DOHH2 (cell line): ENCODE results near the gene CD200R1L.

ENCODE experiments used
- H3F3A ChIP-seq: fragments of 200-600 bp; sonication (generic), shearing (Covaris generic); 2 replicates; pipeline ENCODE4 v1.6.0; 2016; ENCODE audit warnings: antibody characterized with exemption, mild to moderate bottlenecking; ENCODE audit not compliant: control insufficient read depth, insufficient read depth
- H3K27ac ChIP-seq: fragments of 200-600 bp; sonication (generic); 2 replicates; pipeline ENCODE4 v1.5.1; 2014; ENCODE audit warnings: low read depth, mild to moderate bottlenecking, low read length, moderate library complexity
- H3K27me3 ChIP-seq: fragments of 200-600 bp; sonication (generic); 2 replicates; pipeline ENCODE4 v1.6.1; 2014; ENCODE audit warnings: mild to moderate bottlenecking, low read length, mixed read lengths; ENCODE audit not compliant: control insufficient read depth
- H3K36me3 ChIP-seq: fragments of 200-600 bp; sonication (generic); 2 replicates; pipeline ENCODE4 v1.6.1; 2014; ENCODE audit warnings: mild to moderate bottlenecking, low read length, moderate library complexity, mixed read lengths; ENCODE audit not compliant: control insufficient read depth
- H3K4me1 ChIP-seq: fragments of 200-600 bp; sonication (generic); 2 replicates; pipeline ENCODE4 v1.6.1; 2014; ENCODE audit warnings: mild to moderate bottlenecking, low read length, mixed read lengths; ENCODE audit not compliant: control insufficient read depth
- H3K4me2 ChIP-seq: fragments of 200-600 bp; sonication (generic); 2 replicates; pipeline ENCODE4 v1.6.0; 2014; ENCODE audit warnings: mild to moderate bottlenecking, low read length, moderate library complexity
- H3K4me3 ChIP-seq: fragments of 200-600 bp; sonication (generic); 2 replicates; pipeline ENCODE4 v1.5.1; 2014; ENCODE audit warnings: mild to moderate bottlenecking, low read length, mixed read lengths
- H3K79me2 ChIP-seq: fragments of 200-600 bp; sonication (generic); 2 replicates; pipeline ENCODE4 v1.6.1; 2014; ENCODE audit warnings: mild to moderate bottlenecking, low read length, mixed read lengths; ENCODE audit not compliant: control insufficient read depth
- H3K9me2 ChIP-seq: fragments of 200-600 bp; sonication (generic); replicated peaks from 2 replicates; pipeline ENCODE4 v1.6.1; 2014; ENCODE audit warnings: mild to moderate bottlenecking, low read length, mixed read lengths; ENCODE audit not compliant: control insufficient read depth
- H3K9me3 ChIP-seq: fragments of 200-600 bp; sonication (generic); 2 replicates; pipeline ENCODE4 v1.6.1; 2014; ENCODE audit warnings: antibody characterized with exemption, low read length, mixed read lengths; ENCODE audit not compliant: control insufficient read depth, insufficient read depth
- H4K20me1 ChIP-seq: fragments of 200-600 bp; sonication (generic); 2 replicates; pipeline ENCODE4 v1.6.0; 2014; ENCODE audit warnings: low read depth, mild to moderate bottlenecking, antibody characterized with exemption, low read length, moderate library complexity; ENCODE audit not compliant: control insufficient read depth, insufficient read depth
- EZH2phosphoT487 ChIP-seq: fragments of 200-600 bp; sonication (generic); IDR thresholded peaks from 2 replicates; pipeline ENCODE4 v1.6.1; 2017; ENCODE audit warnings: borderline replicate concordance, mild to moderate bottlenecking, antibody characterized with exemption, low read length, moderate library complexity, mixed read lengths
- TF ChIP-seq, protein P1 (sequence below): fragments of 200-600 bp; sonication (generic); IDR thresholded peaks from one replicate; pipeline ENCODE4 v1.5.1; 2014; ENCODE audit warnings: antibody characterized with exemption, mild to moderate bottlenecking, low read depth, low read length; ENCODE audit not compliant: poor library complexity, severe bottlenecking

Gene CD200R1L, protein sequence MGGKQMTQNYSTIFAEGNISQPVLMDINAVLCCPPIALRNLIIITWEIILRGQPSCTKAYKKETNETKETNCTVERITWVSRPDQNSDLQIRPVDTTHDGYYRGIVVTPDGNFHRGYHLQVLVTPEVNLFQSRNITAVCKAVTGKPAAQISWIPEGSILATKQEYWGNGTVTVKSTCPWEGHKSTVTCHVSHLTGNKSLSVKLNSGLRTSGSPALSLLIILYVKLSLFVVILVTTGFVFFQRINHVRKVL

DNA sequence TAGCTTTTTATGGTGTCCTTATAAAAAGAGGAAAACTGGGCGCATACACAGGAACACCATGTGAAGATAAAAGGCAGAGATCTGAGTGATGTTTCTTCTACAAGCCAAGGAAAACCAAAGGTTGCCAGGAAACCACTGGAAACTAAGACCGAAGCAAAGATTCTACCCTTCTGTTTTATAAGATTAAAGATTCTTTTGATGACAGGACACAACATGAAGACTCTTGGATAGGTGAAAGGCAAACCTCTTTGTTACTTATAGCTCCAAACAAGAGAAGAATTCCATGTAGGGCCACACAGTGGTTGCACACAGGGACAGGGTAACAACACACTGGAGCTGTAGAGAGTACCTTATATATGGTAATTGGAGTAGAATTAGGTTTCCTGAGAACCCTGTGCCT lies at the start of gene CD200R1L:
Gene CD200R1L, minus strand, starts transcription at position 101 of the 400 bp plus-strand sequence. CDS start 17,497 bp downstream, outside the sequence.
- no peaks in the 10 kb centered on the region for H3K9me2 ChIP-seq
- H3F3A ChIP-seq = no peaks in the 10 kb centered on the region
- H3K4me3 ChIP-seq = no peak within 1 kb of the TSS
- H3K27me3 ChIP-seq = no peaks in the 10 kb centered on the region
- TF ChIP-seq EZH2phosphoT487 = no peak
- TF ChIP-seq, protein P1, sequence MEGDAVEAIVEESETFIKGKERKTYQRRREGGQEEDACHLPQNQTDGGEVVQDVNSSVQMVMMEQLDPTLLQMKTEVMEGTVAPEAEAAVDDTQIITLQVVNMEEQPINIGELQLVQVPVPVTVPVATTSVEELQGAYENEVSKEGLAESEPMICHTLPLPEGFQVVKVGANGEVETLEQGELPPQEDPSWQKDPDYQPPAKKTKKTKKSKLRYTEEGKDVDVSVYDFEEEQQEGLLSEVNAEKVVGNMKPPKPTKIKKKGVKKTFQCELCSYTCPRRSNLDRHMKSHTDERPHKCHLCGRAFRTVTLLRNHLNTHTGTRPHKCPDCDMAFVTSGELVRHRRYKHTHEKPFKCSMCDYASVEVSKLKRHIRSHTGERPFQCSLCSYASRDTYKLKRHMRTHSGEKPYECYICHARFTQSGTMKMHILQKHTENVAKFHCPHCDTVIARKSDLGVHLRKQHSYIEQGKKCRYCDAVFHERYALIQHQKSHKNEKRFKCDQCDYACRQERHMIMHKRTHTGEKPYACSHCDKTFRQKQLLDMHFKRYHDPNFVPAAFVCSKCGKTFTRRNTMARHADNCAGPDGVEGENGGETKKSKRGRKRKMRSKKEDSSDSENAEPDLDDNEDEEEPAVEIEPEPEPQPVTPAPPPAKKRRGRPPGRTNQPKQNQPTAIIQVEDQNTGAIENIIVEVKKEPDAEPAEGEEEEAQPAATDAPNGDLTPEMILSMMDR = no peak
- H4K20me1 ChIP-seq = no peaks in the 10 kb centered on the region
- peaks cover 7% of the 10 kb centered on the region for H3K4me1 ChIP-seq
- peaks cover 19% of the 10 kb centered on the region for H3K9me3 ChIP-seq
- H3K79me2 ChIP-seq = no peaks in the 10 kb centered on the region
- H3K27ac ChIP-seq = no peak within 1 kb of the TSS
- no peaks in the 10 kb centered on the region for H3K36me3 ChIP-seq
- H3K4me2 ChIP-seq = no peak within 1 kb of the TSS

DNA sequence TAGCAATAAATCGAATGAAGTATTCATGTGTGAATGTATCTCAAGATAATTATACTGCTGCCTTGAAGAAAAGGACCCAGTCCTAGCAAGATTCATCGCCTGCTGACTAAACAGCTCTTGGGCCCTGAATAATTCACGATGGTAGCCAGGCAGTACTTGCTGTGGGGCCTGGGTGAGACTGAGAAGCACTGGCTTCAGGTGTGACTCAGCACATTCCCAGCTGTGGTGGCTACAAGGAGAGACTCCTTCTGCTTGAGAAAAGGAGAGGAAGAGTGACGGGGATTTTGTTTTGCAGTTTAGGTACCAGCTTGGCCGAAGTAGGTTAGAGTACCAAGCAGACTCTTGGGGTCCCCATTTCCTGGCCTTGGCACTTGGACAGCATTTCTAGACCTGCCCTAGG lies 47.6 kb upstream of the CD200R1L start:
- Histone ChIP-seq H3K4me3 (no peak overlapping the region), H3K4me1 (peaks cover 7% of the 10 kb centered on the region), H4K20me1 (no peaks in the 10 kb centered on the region), H3F3A (no peaks in the 10 kb centered on the region), H3K27me3 (no peaks in the 10 kb centered on the region), H3K36me3 (no peaks in the 10 kb centered on the region), H3K27ac (no peak overlapping the region), H3K4me2 (no peak overlapping the region), H3K9me3 (no peaks in the 10 kb centered on the region), H3K9me2 (no peaks in the 10 kb centered on the region), H3K79me2 (no peaks in the 10 kb centered on the region)
- TF ChIP-seq EZH2phosphoT487 = no peak
- TF ChIP-seq, protein P1 = no peak

DNA sequence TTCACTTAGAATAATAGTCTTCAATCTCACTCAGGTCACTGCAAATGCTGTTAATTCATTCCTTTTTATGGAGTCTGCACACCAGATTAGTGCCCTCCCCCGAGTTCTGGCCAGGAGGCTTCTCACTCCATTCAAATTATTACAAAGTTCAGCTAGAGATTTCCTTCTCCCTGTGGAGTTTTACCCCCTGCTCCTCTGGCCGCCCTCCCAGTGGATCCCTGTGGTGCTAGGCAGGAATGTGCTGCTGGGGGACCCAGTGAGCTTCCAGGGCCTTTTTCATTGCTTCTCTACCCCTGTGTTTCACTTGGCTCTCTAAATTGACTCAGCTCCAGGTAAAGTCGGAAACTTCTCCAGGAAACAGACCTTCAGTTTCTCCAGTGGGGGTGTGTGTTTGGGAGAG lies 42.7 kb upstream of the CD200R1L start:
- H3K27me3 ChIP-seq = no peaks in the 10 kb centered on the region
- H3K4me2 ChIP-seq = peak overlapping the region; percentile 47
- H3K36me3 ChIP-seq = no peaks in the 10 kb centered on the region
- peak overlapping the region; percentile 37 for H3K4me3 ChIP-seq
- no peaks in the 10 kb centered on the region for H3K9me2 ChIP-seq
- TF ChIP-seq EZH2phosphoT487 = no peak
- TF ChIP-seq, protein P1 = no peak
- H3K4me1 ChIP-seq = peaks cover 22% of the 10 kb centered on the region
- H3K9me3 ChIP-seq = no peaks in the 10 kb centered on the region
- H3F3A ChIP-seq = no peaks in the 10 kb centered on the region
- no peaks in the 10 kb centered on the region for H4K20me1 ChIP-seq
- H3K79me2 ChIP-seq = no peaks in the 10 kb centered on the region
- peak overlapping the region; percentile 45 for H3K27ac ChIP-seq
